ENCODE measurements around the gene NOG.

NOG gene

GRCh38 chr17:56616239-56616638 lies 22.7 kb downstream of the NOG start:
- DNase-seq (no peak), ATAC-seq (ENCODE audit: insufficient read depth, low read depth) (no peak)
- TF ChIP-seq EZH2 (IDR thresholded peaks at IDR 0.05; ENCODE audit: borderline replicate concordance, low read depth, low read length, severe bottlenecking), result no peak

GRCh38 chr17:56623383-56623782 lies 29.9 kb downstream of the NOG start:
- no peak overlapping the region for H3K27ac ChIP-seq (ENCODE audit: low read length)
- no peak overlapping the region for H3K4me3 ChIP-seq (ENCODE audit: low read depth in 1 of 2, low read length in 2 of 2)

More at GRCh38 chr17:56616239-56616638, 22.7 kb downstream of the NOG start:
- H3K4me2 ChIP-seq (ENCODE audit: insufficient read depth, low read length), result no peak overlapping the region
- H3K36me3 ChIP-seq (ENCODE audit: insufficient read depth, low read length), result no peaks in the 10 kb centered on the region
- no peaks in the 10 kb centered on the region for H3K9me3 ChIP-seq (ENCODE audit: insufficient read depth, low read length, severe bottlenecking)
- H3K9ac ChIP-seq (ENCODE audit: low read depth, low read length), result no peak overlapping the region
- H3K27me3 ChIP-seq (ENCODE audit: insufficient read depth, low read length, poor library complexity), result no peaks in the 10 kb centered on the region
- no peak overlapping the region for H3K4me3 ChIP-seq (ENCODE audit: low read depth in 1 of 2, low read length in 2 of 2)
- H2AFZ ChIP-seq (ENCODE audit: low read depth, low read length), result no peak overlapping the region
- H4K20me1 ChIP-seq (ENCODE audit: insufficient read depth, low read length), result no peaks in the 10 kb centered on the region
- no peak overlapping the region for H3K27ac ChIP-seq (ENCODE audit: low read length)
- no peaks in the 10 kb centered on the region for H3K79me2 ChIP-seq (ENCODE audit: insufficient read depth, low read length)
- no peaks in the 10 kb centered on the region for H3K4me1 ChIP-seq (ENCODE audit: insufficient read depth, low read length)

GRCh38 chr17:56624309-56624708 lies 30.8 kb downstream of the NOG start:
- Histone ChIP-seq H2AFZ (ENCODE audit: low read depth, low read length) (no peak overlapping the region), H3K27ac (ENCODE audit: low read length) (no peak overlapping the region), H3K36me3 (ENCODE audit: insufficient read depth, low read length) (no peaks in the 10 kb centered on the region), H3K9me3 (ENCODE audit: insufficient read depth, low read length, severe bottlenecking) (no peaks in the 10 kb centered on the region), H3K4me1 (ENCODE audit: insufficient read depth, low read length) (no peaks in the 10 kb centered on the region), H3K9ac (ENCODE audit: low read depth, low read length) (no peak overlapping the region), H4K20me1 (ENCODE audit: insufficient read depth, low read length) (no peaks in the 10 kb centered on the region), H3K4me2 (ENCODE audit: insufficient read depth, low read length) (no peak overlapping the region), H3K4me3 (ENCODE audit: low read depth in 1 of 2, low read length in 2 of 2) (no peak overlapping the region), H3K79me2 (ENCODE audit: insufficient read depth, low read length) (no peaks in the 10 kb centered on the region), H3K27me3 (ENCODE audit: insufficient read depth, low read length, poor library complexity) (no peaks in the 10 kb centered on the region)
- TF ChIP-seq CTCF (IDR thresholded peaks at IDR 0.05; ENCODE audit: borderline replicate concordance, extremely low read depth, low read length, poor library complexity, severe bottlenecking) (no peak), EZH2 (IDR thresholded peaks at IDR 0.05; ENCODE audit: borderline replicate concordance, low read depth, low read length, severe bottlenecking) (no peak)
- ATAC-seq (ENCODE audit: insufficient read depth, low read depth), result no peak
- no peak for DNase-seq

More at GRCh38 chr17:56623383-56623782, 29.9 kb downstream of the NOG start:
- Histone ChIP-seq H4K20me1 (ENCODE audit: insufficient read depth, low read length) (no peaks in the 10 kb centered on the region), H3K4me2 (ENCODE audit: insufficient read depth, low read length) (no peak overlapping the region), H3K79me2 (ENCODE audit: insufficient read depth, low read length) (no peaks in the 10 kb centered on the region), H3K4me1 (ENCODE audit: insufficient read depth, low read length) (no peaks in the 10 kb centered on the region), H2AFZ (ENCODE audit: low read depth, low read length) (no peak overlapping the region), H3K36me3 (ENCODE audit: insufficient read depth, low read length) (no peaks in the 10 kb centered on the region), H3K9me3 (ENCODE audit: insufficient read depth, low read length, severe bottlenecking) (no peaks in the 10 kb centered on the region), H3K9ac (ENCODE audit: low read depth, low read length) (no peak overlapping the region), H3K27me3 (ENCODE audit: insufficient read depth, low read length, poor library complexity) (no peaks in the 10 kb centered on the region)
- ATAC-seq (ENCODE audit: insufficient read depth, low read depth), result no peak
- TF ChIP-seq CTCF (IDR thresholded peaks at IDR 0.05; ENCODE audit: borderline replicate concordance, extremely low read depth, low read length, poor library complexity, severe bottlenecking) (no peak), EZH2 (IDR thresholded peaks at IDR 0.05; ENCODE audit: borderline replicate concordance, low read depth, low read length, severe bottlenecking) (no peak)
- DNase-seq, result no peak

- no peak overlapping the region for H3K9ac ChIP-seq (ENCODE audit: low read depth, low read length)
- no peaks in the 10 kb centered on the region for H3K9me3 ChIP-seq (ENCODE audit: insufficient read depth, low read length, severe bottlenecking)
- H2AFZ ChIP-seq (ENCODE audit: low read depth, low read length), result no peak overlapping the region
- H3K79me2 ChIP-seq (ENCODE audit: insufficient read depth, low read length), result no peaks in the 10 kb centered on the region
- no peaks in the 10 kb centered on the region for H3K36me3 ChIP-seq (ENCODE audit: insufficient read depth, low read length)
- H4K20me1 ChIP-seq (ENCODE audit: insufficient read depth, low read length), result no peaks in the 10 kb centered on the region
- DNase-seq, result no peak
- no peaks in the 10 kb centered on the region for H3K4me1 ChIP-seq (ENCODE audit: insufficient read depth, low read length)
- no peak overlapping the region for H3K27ac ChIP-seq (ENCODE audit: low read length)
- no peak for ATAC-seq (ENCODE audit: insufficient read depth, low read depth)
- H3K4me3 ChIP-seq (ENCODE audit: low read depth in 1 of 2, low read length in 2 of 2), result no peak overlapping the region
- no peak for TF ChIP-seq EZH2 (IDR thresholded peaks at IDR 0.05; ENCODE audit: borderline replicate concordance, low read depth, low read length, severe bottlenecking)
- no peak for TF ChIP-seq CTCF (IDR thresholded peaks at IDR 0.05; ENCODE audit: borderline replicate concordance, extremely low read depth, low read length, poor library complexity, severe bottlenecking)
- H3K27me3 ChIP-seq (ENCODE audit: insufficient read depth, low read length, poor library complexity), result no peaks in the 10 kb centered on the region
- no peak overlapping the region for H3K4me2 ChIP-seq (ENCODE audit: insufficient read depth, low read length)
Observed at GRCh38 chr17:56624912-56625311, 31.4 kb downstream of the NOG start.
